Choroid plexus epithelial cell (primary cell): ENCODE measurements around the gene DMWD.

Source experiments
- DNase-seq: peaks from one replicate; pipeline ENCODE4 v3.0.0-alpha.2; 2010; ENCODE audit warnings: low read depth
- H3K4me3 ChIP-seq: 2 replicates; pipeline ENCODE4 v1.5.1; 2011; ENCODE audit warnings: low read depth, mild to moderate bottlenecking, control low read depth, low read length, moderate library complexity
- TF ChIP-seq, protein P1 (sequence below): conservative IDR thresholded peaks from 2 replicates; pipeline ENCODE4 v1.5.1; 2011; ENCODE audit warnings: low read depth, mild to moderate bottlenecking, control low read depth, inconsistent platforms, low read length, moderate library complexity

The DMWD gene

DNA sequence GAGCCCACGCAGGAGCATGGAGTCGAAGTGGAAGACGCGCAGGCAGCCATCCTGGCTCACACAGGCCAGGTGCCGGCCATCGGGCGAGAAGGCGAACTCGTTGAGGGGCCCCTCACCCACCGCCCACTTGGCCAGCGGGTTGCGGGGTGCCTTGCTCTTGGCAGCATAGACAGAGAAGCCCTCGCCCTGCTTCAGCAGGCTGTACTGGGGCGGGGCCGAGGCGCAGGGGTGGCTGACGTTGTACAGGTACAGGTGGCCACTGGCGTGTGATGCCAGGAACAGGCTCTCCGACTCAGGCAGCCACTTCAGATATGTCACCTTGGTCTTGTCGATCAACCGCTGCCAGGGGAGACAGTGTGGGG, 6.1 kb downstream of the DMWD start:
- no peak overlapping the region for H3K4me3 ChIP-seq
- no peak for DNase-seq
- TF ChIP-seq, protein P1, sequence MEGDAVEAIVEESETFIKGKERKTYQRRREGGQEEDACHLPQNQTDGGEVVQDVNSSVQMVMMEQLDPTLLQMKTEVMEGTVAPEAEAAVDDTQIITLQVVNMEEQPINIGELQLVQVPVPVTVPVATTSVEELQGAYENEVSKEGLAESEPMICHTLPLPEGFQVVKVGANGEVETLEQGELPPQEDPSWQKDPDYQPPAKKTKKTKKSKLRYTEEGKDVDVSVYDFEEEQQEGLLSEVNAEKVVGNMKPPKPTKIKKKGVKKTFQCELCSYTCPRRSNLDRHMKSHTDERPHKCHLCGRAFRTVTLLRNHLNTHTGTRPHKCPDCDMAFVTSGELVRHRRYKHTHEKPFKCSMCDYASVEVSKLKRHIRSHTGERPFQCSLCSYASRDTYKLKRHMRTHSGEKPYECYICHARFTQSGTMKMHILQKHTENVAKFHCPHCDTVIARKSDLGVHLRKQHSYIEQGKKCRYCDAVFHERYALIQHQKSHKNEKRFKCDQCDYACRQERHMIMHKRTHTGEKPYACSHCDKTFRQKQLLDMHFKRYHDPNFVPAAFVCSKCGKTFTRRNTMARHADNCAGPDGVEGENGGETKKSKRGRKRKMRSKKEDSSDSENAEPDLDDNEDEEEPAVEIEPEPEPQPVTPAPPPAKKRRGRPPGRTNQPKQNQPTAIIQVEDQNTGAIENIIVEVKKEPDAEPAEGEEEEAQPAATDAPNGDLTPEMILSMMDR: no peak

DNA sequence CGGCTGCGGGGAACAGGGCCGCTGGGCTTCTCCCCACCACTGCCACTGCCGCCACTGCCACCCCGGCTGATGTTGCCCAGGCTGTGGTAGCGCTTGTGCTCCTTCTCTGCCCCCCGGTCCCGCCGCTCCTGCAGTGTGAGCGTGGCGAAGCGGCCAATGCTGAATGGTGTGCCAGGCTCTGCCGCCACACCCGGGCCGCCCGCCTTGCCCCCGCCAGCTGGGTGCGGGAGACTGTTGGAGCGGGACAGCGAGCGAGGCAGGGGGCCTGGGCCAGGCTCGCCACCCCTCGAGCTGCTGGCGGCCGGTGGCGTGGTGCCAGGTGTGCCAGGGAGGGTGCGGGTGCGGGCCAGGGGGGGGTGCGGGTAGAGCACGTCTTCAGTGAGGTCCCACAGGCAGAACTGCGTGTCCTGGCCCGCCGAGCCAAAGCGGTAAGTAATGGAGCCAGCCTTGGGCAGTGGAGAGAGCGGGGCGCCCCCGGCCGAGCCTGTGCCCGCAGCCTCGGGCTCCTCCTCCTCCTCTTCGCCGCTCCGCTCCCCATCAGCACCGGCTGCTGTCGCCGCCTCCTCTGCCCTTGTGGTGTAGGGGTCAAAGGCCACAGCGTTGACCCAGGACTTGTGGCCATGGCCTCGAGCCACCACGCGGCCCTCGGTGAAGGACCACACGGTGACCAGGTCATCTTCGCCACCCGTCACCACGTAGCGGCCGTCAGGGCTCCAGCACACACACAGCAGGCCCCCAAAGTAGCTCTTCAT, 6.7 kb downstream of the DMWD start:
- no peak for DNase-seq
- TF ChIP-seq, protein P1: no peak
- no peak overlapping the region for H3K4me3 ChIP-seq

DNA sequence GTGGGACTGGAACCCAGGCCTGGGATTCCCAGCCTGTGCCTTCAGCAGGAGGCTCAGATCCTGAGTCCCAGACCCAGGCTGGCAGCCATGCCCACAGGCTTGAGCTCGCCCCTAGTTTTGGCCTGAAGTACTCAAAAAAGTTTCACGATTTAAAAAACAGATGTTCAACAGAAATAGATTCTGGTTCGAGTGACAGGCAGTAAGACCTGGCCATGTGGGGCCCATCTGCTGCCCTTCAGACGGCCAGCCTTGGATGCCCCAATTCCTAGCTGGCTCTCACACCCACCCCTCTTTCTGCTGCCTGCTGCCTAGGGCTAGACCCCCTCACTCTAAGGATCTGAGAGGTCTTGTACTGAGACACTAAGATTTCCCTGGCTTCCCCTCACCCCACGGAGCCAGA, 7.5 kb downstream of the DMWD start:
- TF ChIP-seq, protein P1: no peak
- DNase-seq: no peak
- H3K4me3 ChIP-seq: no peak overlapping the region

GRCh38 chr19:45784096-45784495, 8.5 kb downstream of the DMWD start:
- TF ChIP-seq, protein P1: no peak
- DNase-seq: no peak
- H3K4me3 ChIP-seq: no peak overlapping the region

- H3K4me3 ChIP-seq: peak overlapping the region; percentile 64
- peak; percentile 67 for DNase-seq
- TF ChIP-seq, protein P1: no peak
Observed at GRCh38 chr19:45782820-45783785, 9.5 kb downstream of the DMWD start.

DNA sequence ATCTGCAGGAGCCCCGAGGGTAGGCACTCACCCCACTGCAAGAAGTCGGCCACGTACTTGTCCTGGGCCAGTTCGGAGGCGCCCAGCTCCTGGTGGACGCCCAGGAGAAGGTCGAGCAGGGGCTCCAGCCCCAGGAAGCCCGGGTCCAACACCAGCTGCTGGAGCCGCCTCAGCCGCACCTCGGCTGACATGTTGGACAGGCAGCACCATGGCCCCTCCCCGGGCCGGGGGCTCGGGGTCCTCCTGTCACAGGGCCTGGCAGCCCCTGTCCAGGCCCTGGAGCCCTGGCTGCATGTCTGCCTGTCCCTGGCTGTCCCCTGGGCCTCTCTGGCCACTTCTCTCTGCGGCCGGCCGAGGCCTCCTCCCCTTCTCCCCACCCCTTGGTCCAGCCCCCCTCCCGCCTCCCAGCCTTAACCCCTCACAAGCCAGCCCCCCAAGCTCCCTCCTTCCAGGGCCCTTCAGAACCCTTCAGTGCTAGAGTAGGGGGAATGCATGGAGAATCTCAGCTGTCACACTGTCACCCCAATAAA, 10.4 kb downstream of the DMWD start, which contains the start of gene DMPK:
Gene DMPK (minus strand): TSS at position 329 of the 530 bp plus-strand sequence. CDS start 138 bp downstream, at position 191.
- peak within 1 kb of the TSS; percentile 64 for H3K4me3 ChIP-seq
- TF ChIP-seq, protein P1: no peak
- DNase-seq: no peak
